ENCODE results near the gene SH3RF3. TPM values are rescaled to one million over a fixed set of nuclear protein-coding genes. Genes with fewer than 3 reads are reported as not detected.

The SH3RF3 gene
- total RNA-seq, 4 donors from 2014 or later: 2.4 to 5.5 (median 2.9) TPM

- WGBS, 2 donors: 67 to 89% methylated on average over 1 of the region's 3 CpGs
- TF ChIP-seq POLR2A (IDR thresholded peaks at IDR 0.05) (no peak), CTCF (IDR thresholded peaks at IDR 0.05) (no peak)
- no peak for DNase-seq
Measured at GRCh38 chr2:109511168-109511567, 382.2 kb downstream of the SH3RF3 start.

GRCh38 chr2:109512076-109512475, 383.1 kb downstream of the SH3RF3 start:
- WGBS, 2 donors: 42 to 71% methylated on average over 2 to 5 of the region's 5 CpGs
- no peak overlapping the region for H3K27ac ChIP-seq
- H3K9me3 ChIP-seq: no peaks in the 10 kb centered on the region
- H3K4me3 ChIP-seq: no peak overlapping the region
- TF ChIP-seq POLR2A (IDR thresholded peaks at IDR 0.05) (no peak), CTCF (IDR thresholded peaks at IDR 0.05) (no peak)
- DNase-seq: no peak
- H3K36me3 ChIP-seq: no peaks in the 10 kb centered on the region
- no peaks in the 10 kb centered on the region for H3K27me3 ChIP-seq
- intact Hi-C loops (cut with DNase I): loop anchor here (5.0 kb wide), 1 partner anchor 385 kb away; the partner anchor contains the start of gene SH3RF3
- H3K4me1 ChIP-seq: peaks cover 0 to 52% (median 30%) of the 10 kb centered on the region in 3 donors

More at GRCh38 chr2:109511168-109511567, 382.2 kb downstream of the SH3RF3 start:
- intact Hi-C loops (cut with DNase I): loop anchor here (5.0 kb wide), 1 partner anchor 384 kb away; the partner anchor contains the start of gene SH3RF3
- H3K36me3 ChIP-seq: no peaks in the 10 kb centered on the region
- no peak overlapping the region for H3K27ac ChIP-seq
- H3K4me1 ChIP-seq: peaks cover 0 to 43% (median 21%) of the 10 kb centered on the region in 3 donors
- no peak overlapping the region for H3K4me3 ChIP-seq
- H3K27me3 ChIP-seq: no peaks in the 10 kb centered on the region
- no peaks in the 10 kb centered on the region for H3K9me3 ChIP-seq

- no peak for DNase-seq
- peaks cover 0 to 63% (median 37%) of the 10 kb centered on the region in 3 donors for H3K4me1 ChIP-seq
- peak overlapping the region in 2 of 4 donors; percentile 88 to 94 for H3K27ac ChIP-seq
- no peaks in the 10 kb centered on the region for H3K27me3 ChIP-seq
- no peak overlapping the region for H3K4me3 ChIP-seq
- intact Hi-C loops (cut with DNase I): loop anchor here (5.0 kb wide), 1 partner anchor 386 kb away; the partner anchor contains the start of gene SH3RF3
- 94 to 98% methylated on average over 5 of the region's 5 CpGs for WGBS, 2 donors
- TF ChIP-seq POLR2A (IDR thresholded peaks at IDR 0.05) (no peak), CTCF (IDR thresholded peaks at IDR 0.05) (no peak)
- no peaks in the 10 kb centered on the region for H3K36me3 ChIP-seq
- H3K9me3 ChIP-seq: no peaks in the 10 kb centered on the region
Measured at GRCh38 chr2:109513230-109513629, 384.2 kb downstream of the SH3RF3 start.

GRCh38 chr2:109513749-109514588, 385.0 kb downstream of the SH3RF3 start:
- H3K27me3 ChIP-seq: no peaks in the 10 kb centered on the region
- TF ChIP-seq POLR2A (IDR thresholded peaks at IDR 0.05): no peak
- no peak for TF ChIP-seq CTCF (IDR thresholded peaks at IDR 0.05)
- H3K9me3 ChIP-seq: no peaks in the 10 kb centered on the region
- H3K4me3 ChIP-seq: peak overlapping the region in 1 of 4 donors; percentile 38
- H3K36me3 ChIP-seq: no peaks in the 10 kb centered on the region
- DNase-seq: no peak
- 15 to 46% methylated on average over 7 to 9 of the region's 20 CpGs for WGBS, 2 donors
- peaks cover 0 to 71% (median 37%) of the 10 kb centered on the region in 3 donors for H3K4me1 ChIP-seq
- intact Hi-C loops (cut with DNase I): loop anchor here (5.0 kb wide), 1 partner anchor 387 kb away; the partner anchor contains the start of gene SH3RF3
- peak overlapping the region; percentile 83 to 94 (median 87) for H3K27ac ChIP-seq

- 100% methylated on average over 3 of the region's 5 CpGs; no CpG with 5 or more reads in 1 of the 2 donors for WGBS, 2 donors
- H3K36me3 ChIP-seq: no peaks in the 10 kb centered on the region
- no peak for DNase-seq
- no peaks in the 10 kb centered on the region for H3K27me3 ChIP-seq
- intact Hi-C loops (cut with DNase I): loop anchor here (5.0 kb wide), 1 partner anchor 388 kb away; the partner anchor contains the start of gene SH3RF3
- peak overlapping the region; percentile 83 to 94 (median 87) for H3K27ac ChIP-seq
- no peak for TF ChIP-seq POLR2A (IDR thresholded peaks at IDR 0.05)
- TF ChIP-seq CTCF (IDR thresholded peaks at IDR 0.05): no peak
- H3K9me3 ChIP-seq: no peaks in the 10 kb centered on the region
- H3K4me3 ChIP-seq: no peak overlapping the region
- H3K4me1 ChIP-seq: peaks cover 0 to 80% (median 37%) of the 10 kb centered on the region in 3 donors
Measured at GRCh38 chr2:109514857-109515256, 385.9 kb downstream of the SH3RF3 start.
